Amniotic stem cell (primary cell): ENCODE data around the gene ZFP36L1.

Source experiments
- DNase-seq: peaks from one replicate; lab custom pipeline; 2025; lab: John Stamatoyannopoulos, UW

ZFP36L1 gene

DNA sequence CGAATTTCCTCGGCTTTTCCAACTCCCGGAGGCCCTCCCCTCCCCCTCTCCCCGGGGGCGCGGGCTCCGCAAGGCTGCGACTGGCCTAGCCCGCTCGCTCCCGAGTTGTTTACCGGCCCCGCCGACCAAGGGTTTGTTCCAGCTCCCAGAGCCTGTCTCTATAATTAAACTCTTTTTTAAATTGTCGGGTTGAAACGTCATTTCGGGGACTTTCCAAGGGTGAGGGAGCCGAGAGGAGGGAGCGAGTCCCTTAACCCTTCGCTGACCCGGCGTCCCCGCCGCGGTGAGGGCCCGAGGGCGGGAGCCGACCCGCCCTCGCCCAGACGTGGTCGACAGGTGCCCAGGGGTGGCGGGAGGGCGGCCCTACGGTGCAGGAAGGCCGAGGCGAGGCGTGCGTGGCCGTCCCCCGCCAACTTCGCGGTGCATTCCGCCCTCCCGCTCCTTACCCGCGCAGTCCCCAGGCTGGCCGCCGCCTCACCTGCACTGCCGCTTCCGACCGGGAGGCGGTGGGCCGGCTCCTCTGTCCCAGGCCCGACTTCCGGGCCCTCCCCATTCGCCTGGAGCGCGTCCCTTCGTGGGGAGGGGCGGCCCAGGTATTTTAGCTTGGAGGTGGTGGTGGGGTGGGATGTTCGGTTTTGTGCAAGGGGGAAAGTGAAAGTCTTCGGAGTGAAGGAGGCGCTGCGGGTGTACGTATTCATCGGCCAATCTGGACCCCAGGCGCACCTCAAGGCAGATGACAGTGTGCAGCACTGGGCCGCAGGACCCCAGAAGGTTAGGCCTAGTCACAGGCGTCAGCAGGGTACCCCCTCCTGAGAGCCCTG is 2.9 kb upstream of the ZFP36L1 start:
- DNase-seq: peak; percentile 49

DNA sequence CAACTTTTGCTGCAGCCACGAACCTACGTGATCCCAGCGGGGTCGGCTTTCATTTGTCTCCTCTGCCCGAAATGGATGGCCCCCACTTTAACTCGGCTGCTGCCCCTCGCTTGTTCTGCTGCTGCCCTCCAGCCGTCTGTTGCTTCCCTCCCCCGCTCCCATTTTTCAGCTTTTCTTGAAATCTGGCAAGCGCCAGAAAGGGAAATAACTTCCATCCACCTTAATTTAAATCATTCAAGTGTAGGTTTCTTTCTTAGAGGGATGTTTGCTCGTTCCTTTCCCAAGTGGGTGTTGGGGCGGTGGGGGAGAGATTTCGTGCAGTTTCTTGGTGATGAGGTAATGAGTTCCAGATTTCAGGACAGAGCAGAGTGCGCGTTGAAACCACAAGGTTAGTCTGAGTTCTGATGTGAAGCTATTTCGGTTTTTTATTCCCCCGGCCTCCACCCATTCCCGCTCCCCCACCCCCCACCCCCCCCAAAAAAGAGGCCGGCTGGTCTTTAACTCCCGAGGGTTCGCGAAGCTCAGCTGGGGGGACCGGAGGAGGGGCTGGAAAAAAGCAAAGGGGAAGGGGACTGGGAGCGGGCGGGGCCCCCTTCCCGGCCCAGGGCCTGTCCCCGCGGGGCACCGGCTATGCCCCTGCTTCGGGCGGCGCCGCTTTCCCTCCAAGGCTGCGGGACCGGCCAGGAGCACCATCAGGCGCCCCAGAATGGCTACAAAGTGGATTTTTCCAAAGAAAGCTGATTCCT is 2.2 kb upstream of the ZFP36L1 start:
- peak; percentile 87 for DNase-seq

DNA sequence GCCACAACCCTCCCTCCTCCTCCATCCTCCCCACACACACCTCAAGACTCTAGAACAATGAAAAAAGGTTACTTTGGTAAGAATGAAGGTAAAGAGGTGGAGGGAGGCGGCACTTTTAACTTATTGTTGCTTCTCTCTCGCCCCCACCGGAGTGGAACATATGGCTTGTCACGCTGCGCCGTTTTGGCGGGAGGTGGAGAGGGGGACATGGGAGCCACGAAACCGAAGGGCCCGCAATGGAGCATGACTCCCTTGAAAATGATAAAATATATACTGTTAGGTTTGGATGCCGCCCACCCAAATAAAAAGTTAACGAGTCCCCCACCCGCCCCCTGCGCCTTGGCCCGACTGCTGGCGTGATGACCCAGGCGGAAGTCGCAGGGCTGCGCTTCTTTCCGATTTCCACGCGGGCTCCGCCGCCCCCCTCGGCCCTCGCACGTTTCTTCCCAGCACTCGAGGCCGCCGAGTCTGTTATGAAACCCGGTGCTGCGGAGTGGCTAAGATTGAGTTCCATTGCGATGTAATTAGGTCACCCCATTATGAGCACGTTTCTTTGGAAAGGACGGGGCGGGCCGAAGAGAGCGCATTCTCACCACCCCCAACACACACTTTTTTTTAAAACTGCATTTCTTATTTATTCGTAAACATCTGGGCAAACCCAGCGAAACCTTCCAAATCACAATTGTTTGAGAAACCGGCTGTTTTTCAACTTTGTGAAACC is 1.4 kb upstream of the ZFP36L1 start:
- DNase-seq: peak; percentile 79

DNA sequence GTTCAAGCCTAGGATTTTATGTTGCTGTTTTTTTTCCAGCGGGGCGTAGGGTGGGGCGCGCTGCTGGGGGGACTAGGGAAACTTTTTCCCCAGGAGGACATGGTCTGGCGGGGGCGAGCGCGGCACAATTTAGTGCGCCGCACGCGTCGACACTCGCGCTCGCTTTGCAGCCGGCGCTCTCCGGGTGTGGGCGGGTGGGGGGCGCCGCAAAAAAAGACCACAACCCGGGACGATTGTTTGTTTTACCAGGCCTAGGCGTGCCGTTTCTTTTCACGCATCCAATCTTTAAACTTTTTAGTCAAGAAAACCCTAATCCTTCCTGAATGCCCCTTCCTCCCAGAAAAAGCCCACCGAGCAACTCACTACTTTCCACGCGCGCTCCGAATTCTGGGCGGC is 865 bp upstream of the ZFP36L1 start:
- no peak for DNase-seq

DNA sequence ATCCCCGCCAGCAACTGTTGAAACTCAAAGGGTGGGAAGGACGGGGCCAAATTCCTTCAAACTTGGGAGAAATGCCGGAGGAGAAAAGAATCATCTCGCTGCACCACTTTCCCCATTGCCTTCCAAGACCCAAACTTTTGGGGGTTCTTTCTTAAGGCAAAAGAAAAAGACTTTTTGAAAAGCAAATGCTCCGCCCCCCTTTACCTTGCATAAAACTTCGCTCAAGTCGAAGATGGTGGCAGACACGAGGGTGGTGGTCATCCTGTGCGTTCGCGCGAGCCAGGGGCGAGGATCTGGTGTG is 239 bp downstream of the ZFP36L1 start:
- no peak for DNase-seq

DNA sequence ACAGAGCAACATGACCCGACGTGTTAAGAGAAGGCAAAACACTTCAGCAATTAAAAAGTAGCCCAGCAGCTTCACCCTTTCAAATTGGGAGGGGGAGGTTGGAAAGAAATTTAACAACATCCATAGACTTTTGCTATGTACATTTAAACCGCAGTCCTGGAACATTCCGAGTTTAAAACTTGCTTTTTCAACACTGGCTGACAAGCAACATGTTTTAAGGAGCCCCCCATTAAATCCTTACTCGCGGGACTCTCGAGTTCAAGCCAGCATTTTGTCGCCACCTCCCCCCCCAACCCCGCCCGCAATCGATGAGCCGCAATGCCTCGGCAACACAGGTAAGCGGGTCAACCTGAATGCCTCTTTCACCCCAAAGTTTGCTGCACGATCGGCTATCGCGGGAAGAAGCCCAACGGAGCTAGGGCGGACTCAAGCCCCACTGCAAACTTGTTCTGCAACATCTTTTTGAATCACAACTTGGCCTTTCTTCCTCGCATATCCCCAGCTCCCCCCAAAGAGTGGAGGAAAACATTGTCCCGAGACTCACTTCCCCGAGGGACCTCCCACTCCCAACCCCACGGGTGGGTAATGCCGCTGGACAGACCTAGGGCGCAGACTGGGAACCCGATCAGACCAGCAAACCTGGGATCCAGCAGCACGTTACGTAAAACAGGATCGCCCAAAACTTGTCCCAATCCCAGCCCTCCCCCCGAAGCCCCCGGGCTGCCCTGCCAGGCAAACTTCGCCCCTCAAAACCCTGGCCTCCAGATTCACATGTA is 777 bp downstream of the ZFP36L1 start:
- no peak for DNase-seq

DNA sequence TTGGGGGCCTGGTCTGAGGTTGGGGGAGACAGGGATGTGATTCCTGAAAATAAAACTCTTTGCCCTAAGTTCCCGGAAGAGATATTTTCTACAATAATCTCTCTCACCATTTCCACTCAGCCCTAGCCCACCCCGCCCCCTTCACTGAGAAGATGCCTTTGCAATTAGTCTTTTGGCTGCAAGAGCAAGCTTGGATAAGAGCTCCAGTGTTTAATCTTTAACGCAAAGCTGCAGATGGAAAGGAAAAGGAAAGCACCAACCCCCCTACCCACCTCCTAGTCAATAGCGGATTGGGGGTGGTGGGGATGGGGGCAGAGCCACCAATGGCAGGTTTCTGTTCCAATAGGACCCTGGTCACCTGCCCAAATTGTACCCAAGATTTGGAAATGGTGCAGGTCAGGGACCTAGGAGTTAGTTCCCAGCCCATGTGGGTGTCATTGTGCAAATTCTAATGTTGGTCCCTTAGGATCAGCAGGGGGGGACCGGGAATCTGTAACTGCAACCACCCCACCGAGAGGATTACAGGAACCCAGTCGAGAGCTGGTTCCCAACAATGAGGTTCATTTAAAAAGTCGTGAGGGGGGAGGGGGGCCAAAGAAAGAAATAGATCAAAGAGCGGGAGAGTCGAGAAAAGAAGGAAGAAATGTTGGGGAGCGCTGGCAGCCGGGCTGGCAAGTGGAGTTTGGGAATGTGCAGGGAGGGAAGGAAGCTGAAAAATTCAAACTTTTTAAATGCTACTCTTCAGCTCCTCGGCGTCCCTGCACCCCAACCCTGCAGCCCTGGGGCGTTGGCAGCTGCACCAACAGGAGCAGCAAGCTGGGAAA is 1.6 kb downstream of the ZFP36L1 start:
- DNase-seq: no peak

DNA sequence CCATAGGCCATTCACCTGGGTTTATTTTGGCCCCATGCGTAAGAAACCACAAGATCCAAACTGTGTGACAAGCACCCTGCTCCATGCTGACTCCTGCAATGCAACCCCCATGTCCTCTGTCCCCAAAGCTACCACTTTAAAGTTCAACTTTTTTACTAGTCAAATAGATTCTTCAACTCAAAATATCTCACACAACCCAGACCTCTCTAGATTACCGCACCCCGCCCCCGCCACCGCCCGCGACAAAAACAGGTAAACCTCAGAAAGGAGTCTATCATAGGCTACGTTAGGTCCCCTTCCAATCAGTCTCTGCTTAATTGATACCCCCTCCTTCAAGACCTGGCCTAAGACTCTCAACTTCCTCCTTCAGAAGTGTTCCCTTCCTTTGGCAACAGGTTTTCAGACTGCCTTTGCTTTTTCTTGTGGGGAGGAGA is 2.2 kb downstream of the ZFP36L1 start:
- DNase-seq: no peak

DNA sequence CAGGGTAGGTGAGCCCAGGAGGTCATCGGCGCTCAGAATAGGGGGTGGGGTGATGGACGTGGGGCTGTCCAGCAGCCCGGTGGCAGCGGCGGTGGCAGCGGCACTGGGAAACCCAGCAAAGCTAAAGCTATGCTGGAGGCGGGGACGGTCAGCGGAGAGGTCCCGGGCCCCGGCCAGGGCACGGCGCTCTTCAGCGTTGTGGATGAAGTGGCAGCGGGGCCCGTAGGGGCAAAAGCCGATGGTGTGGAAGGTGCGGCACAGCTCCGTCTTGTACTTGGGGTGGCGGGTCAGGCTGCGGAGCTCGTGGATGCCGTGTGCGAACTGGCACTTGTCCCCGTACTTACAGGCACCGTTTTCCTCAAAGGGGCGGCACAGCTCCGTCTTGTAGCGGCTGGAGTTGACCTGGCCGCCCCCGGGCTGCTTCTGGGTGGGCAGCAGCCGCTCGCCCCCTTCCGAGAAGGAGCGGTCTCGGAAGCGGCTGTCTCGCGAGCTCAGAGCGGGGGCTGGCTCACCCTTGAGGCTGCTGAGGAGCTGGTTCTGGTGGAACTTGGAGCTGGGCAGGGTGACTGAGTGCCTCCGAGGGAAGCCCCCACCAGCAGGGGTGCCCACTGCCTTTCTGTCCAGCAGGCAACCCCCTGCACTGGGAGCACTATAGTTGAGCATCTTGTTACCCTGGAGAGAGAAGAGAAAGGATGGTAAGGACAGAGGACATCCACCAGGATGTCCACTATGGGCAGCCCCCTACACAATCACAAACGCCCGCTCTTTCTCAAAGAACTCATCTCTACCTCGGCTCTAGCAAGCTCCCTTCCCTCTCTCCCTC is 2.8 kb downstream of the ZFP36L1 start:
- DNase-seq: no peak

DNA sequence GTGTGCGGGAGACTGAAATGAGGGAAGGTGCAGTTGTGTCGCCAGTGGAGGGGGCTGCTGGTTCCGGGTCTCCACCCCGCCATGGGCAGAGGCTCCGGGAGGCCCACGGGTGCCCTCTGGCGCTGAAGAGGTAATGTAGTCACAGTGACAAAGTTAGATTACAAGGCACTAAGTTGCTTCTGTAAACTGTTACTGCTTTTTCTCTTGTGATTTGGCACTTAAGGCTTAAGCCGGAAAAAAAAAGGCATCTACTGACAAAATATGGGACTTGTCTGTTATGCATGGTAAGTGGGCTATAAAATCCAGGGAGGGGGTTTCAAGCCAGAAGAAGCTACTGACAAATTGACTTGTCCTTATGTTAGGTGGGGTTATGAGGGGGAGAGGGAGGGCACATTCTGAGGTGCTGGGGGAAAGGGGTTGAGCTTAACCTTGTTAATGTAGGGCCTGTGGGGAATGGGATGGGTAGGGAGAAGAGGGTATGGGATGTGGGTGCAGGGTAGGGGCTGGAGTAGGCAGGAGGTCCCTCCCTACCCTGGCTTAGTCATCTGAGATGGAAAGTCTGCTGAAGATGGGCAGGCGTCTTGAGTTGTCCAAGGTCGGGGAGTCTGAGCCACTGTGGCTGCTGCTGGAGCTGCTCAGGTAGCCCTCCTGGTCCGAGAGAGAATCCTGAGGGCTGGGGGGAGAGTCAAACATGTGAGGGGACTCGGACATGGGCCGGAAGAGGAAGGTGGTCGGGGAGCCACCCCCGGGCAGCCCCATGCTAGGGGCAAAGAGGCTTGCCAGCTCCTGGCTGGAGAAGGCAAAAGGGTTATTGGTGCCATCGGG is 3.7 kb downstream of the ZFP36L1 start:
- peak; percentile 52 for DNase-seq

DNA sequence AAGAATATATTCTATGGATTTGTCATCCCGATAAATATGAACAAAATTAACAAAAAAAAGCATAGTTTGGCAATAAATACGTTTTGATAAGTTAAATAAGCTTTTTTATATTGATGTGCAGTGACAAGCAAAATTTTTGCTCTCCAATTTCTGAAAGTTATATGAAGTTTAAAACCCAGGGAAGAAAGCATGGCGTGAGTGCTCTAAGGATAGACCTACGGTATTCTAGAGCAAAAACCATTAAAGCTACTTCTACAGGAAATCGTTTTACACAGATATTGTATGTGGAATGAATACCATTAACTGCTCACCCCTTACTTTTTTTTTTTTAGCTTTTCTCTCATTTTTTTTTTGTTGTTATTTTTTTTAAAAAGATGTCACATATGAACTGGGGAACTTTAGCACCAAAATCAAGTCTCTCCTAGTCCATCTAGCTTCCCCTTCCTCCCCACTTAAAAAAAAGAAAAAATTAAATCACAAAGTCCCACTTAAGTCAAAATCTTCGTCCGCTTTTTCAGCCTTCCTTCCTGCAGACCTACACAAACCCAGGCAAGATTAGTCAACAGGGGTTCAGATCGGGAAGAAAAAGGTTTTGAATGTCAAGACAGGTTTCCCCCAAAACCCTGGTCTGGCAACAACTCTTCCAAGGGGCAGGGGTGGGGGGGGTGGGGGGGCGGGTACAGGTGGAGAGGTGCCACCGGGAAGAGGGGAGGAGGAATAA is 4.4 kb downstream of the ZFP36L1 start:
- DNase-seq: no peak

DNA sequence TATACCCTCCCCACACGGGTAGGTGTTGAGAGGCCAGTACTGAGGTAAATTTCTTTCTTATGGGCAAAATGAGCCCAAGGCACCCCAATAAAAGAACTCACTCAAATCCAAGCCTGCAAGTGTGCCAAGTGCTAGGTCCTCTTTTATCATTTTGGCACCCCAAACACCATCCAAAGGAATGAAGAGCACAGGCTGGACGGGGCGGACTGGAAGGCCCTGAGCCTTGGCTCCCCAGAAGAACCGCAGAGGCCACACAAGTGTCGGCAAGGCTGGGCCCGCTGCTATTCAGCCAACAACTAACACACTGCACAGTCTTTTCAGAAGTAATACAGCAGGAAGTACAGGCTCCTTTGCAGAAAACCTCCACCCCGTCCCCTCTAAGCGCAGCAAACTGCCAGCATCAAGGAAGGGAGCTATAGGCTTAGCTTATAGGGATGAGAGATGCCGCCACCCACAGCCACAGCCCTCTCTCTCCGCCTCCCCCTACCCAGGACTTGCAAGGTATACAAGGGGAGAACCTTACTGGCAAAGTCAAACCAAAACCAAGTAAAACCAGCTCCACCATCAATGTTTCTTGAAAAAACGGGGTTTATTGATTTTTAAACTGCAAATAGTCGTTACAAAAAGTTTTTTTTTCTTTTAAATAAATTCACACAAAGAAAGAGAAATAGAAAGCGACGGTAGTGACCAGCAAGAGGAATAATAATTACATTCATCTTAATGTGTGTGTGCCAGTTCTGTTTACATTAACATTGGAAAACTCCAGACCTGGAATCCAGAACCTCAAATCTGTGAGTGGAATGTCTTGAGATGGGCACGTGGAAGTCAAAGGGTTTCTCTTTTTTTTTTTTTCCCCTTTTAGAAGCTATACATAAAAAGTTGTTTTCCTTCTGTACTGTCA is 5.5 kb downstream of the ZFP36L1 start:
- no peak for DNase-seq

DNA sequence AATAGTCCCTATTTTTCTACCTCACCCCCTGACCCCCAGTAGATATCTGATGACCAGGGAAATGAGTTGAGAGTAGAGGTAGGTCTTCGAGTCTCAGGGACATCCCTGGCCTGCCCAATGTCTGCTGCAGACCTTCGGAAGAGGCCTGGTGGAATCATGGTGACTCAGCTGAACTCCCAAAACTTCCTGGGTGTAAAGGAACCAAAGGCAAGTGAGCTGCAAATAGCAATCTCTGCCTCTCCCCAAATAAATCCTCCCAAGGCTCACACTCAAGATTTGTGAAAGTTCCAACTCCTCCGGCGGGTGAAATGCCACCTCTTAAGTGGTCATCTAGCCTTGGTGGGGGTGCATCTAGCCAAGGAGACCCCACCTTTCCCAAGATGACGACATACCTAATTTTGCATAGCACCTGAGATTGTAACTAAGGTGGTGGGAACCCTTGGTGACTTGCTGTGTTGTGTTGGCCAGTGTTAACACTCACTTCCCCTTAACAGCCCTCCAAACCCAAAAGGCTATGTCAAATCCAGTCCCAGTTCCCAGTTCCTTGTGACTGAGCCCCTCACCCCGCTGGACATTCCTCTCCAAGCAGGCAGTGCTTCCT is 6.3 kb downstream of the ZFP36L1 start:
- no peak for DNase-seq

DNA sequence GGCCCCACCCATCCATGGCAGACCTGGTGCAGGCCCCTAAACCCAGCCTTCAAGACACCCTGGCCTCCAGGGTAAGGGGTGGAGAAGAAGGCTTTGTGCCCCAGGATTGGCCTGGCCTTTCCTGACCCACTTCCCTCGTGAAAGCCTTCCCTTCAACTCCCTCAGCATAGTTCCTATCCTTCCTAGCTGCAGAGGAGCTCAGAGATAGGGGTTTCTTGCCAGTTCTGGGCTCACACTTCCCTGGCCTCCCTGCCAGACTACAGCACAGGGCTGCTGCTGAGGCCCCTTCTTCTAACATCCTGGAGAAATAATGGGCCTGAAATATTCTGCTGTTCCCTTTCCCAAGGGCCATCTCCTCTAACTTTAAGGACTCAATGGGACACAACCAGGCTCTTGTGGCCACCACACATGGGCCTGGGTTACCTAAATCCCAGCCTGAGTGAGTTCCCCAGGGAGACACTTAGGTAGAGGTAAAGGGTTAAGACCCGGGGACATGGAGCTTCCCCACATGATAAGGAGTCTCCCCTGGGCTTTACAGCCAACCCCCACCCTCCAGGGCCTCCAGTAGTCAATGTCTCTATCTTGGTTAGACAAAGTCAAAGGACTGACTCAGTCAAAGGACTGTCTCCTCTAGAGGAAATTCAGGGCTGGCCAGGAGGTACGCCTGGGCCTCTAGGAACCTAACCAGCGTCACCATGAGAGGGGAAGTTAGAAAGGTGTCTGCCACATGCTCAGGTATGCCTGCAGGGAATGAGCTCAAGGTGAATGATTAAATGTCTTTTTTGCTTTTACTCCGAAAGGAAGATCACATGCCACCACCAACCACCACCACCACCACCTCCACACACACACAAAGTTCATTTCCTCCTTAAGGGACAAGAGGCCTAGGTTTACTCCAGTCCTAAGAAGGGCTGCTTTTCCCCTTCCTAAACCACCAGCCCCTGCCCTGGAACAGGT is 7.1 kb downstream of the ZFP36L1 start:
- DNase-seq: no peak

DNA sequence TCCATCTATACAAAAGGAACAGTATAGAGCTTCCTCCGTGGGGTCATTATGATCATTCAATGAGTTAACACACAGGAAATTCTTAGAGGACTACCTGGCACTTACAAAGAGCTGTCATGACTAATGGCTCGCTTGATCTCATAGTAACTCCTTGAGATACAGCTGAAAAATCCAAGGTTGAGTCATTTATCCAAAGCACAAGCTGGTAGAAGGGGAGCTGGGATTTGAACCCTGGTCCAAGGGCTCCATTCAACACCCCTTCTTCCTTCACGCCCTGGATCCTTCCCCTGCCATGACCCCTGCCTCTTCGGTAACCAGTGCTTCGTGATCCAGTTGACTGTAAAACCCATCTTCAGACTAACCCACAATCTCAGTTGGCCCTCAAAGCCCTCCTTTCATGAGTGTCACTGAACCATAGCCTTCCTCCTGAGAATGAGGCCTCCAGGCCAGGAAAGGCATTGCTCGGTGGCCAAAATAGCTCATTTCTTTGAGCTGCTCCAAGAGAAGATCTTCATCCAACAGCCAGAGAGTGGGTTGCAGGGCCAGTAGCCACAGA is 7.8 kb downstream of the ZFP36L1 start:
- no peak for DNase-seq
